ENCODE measurements around the gene TPBGL. TPM values are rescaled to one million over a fixed set of nuclear protein-coding genes. Genes with fewer than 3 reads are reported as not detected.

TPBGL gene
- polyA plus RNA-seq, 4 donors = 0.13 to 0.21 (median 0.16) TPM

- DNase-seq (ENCODE audit: low read depth in 4 of 4, low spot score in 3 of 4) = no peak
Measured at GRCh38 chr11:75287579-75287978, 47.0 kb downstream of the TPBGL start.

GRCh38 chr11:75289511-75289760 lies 48.9 kb downstream of the TPBGL start:
- no peak for DNase-seq (ENCODE audit: low read depth in 4 of 4, low spot score in 3 of 4)

- DNase-seq (ENCODE audit: low read depth in 4 of 4, low spot score in 3 of 4) = no peak
Measured at GRCh38 chr11:75289919-75290318, 49.3 kb downstream of the TPBGL start.

DNA sequence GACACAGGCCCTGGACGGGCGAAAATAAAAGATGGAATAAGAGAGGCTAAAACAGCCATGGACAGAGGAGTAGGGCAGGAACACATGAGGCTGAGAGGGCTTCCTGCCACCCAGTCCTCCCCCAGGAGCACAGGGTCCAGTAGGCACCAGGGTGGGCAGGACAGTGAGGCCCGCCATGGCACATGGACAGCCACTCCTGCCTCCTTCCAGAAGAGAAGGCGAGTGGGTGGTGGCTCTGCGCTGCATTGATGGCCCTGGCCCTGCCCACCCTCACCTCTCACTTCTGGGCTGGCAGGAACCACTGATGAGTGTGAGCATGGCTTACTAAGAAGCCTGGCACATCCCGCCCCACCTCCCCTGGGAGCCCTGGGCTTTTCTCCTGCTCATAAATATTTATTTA lies 51.2 kb downstream of the TPBGL start:
- DNase-seq (ENCODE audit: low read depth in 4 of 4, low spot score in 3 of 4) = no peak

GRCh38 chr11:75292943-75293342 lies 52.4 kb downstream of the TPBGL start:
- no peak for DNase-seq (ENCODE audit: low read depth in 4 of 4, low spot score in 3 of 4)

Other genes with a start within 250 kb of the TPBGL start
- gene OR2AT4, start 143.9 kb upstream of the TPBGL start, polyA plus RNA-seq (ENCODE audit: insufficient read length in 4 of 4) = under 1 TPM in 3 of 4 donors, not detected in 1; 0.01 to 0.05 (median 0.04) TPM
- 10 to 100 TPM in 1 of 4 donors, 1 to 10 TPM in 3; 6.3 to 10.3 (median 9.3) TPM for gene SLCO2B1, start 89.7 kb upstream of the TPBGL start, polyA plus RNA-seq (ENCODE audit: insufficient read length in 4 of 4)
- 10 to 100 TPM; 21.4 to 29.5 (median 24.7) TPM for gene ARRB1, start 110.9 kb downstream of the TPBGL start, polyA plus RNA-seq (ENCODE audit: insufficient read length in 4 of 4)
- gene RPS3, start 158.7 kb downstream of the TPBGL start, polyA plus RNA-seq (ENCODE audit: insufficient read length in 4 of 4) = 1,000 to 10,000 TPM; 1,967 to 2,904 (median 2,295) TPM
- 1 to 10 TPM in 1 of 4 donors, under 1 TPM in 3; 0.57 to 2.4 (median 0.69) TPM for gene KLHL35, start 192.4 kb downstream of the TPBGL start, polyA plus RNA-seq (ENCODE audit: insufficient read length in 4 of 4)

All from left renal pelvis (tissue), 4 donors.